ENCODE measurements around the gene ASTN2. TPM values are rescaled to one million over a fixed set of nuclear protein-coding genes. Genes with fewer than 3 reads are reported as not detected.

ASTN2 gene
- total RNA-seq, 4 donors from 2014 or later = 4.0 to 7.0 (median 4.9) TPM

GRCh38 chr9:116697887-116698286, 717.0 kb downstream of the ASTN2 start:
- H3K4me1 ChIP-seq = peaks cover 4 to 52% (median 11%) of the 10 kb centered on the region in 3 donors
- 97% methylated on average over 7 of the region's 16 CpGs; no CpG with 5 or more reads in 1 of the 2 donors for WGBS, 2 donors (ENCODE audit: low coverage in 1 of 2)
- H3K27me3 ChIP-seq = no peaks in the 10 kb centered on the region
- ATAC-seq = no peak
- TF ChIP-seq EP300 (IDR thresholded peaks at IDR 0.05) = no peak
- no peak for TF ChIP-seq POLR2A (IDR thresholded peaks at IDR 0.05)
- no peak for TF ChIP-seq CTCF (IDR thresholded peaks at IDR 0.05)
- no peak for TF ChIP-seq POLR2AphosphoS5 (IDR thresholded peaks at IDR 0.05)
- no peak overlapping the region for H3K4me3 ChIP-seq
- H3K36me3 ChIP-seq = peaks cover 0 to 30% of the 10 kb centered on the region in 2 donors
- H3K27ac ChIP-seq = no peak overlapping the region
- no peaks in the 10 kb centered on the region for H3K9me3 ChIP-seq

- H3K27ac ChIP-seq = no peak overlapping the region
- H3K9me3 ChIP-seq = no peaks in the 10 kb centered on the region
- 10 to 62% methylated on average over 1 of the region's 1 CpG for WGBS, 2 donors (ENCODE audit: low coverage in 1 of 2)
- H3K4me3 ChIP-seq = no peak overlapping the region
- peaks cover 0 to 30% of the 10 kb centered on the region in 2 donors for H3K36me3 ChIP-seq
- H3K27me3 ChIP-seq = no peaks in the 10 kb centered on the region
- no peak for ATAC-seq
- no peak for TF ChIP-seq EP300 (IDR thresholded peaks at IDR 0.05)
- peaks cover 4 to 58% (median 13%) of the 10 kb centered on the region in 3 donors for H3K4me1 ChIP-seq
Observed at GRCh38 chr9:116697362-116697761, 717.5 kb downstream of the ASTN2 start.

- Histone ChIP-seq H3K36me3 (peaks cover 0 to 30% of the 10 kb centered on the region in 2 donors), H3K4me1 (peaks cover 6 to 62% (median 13%) of the 10 kb centered on the region in 3 donors), H3K9me3 (no peaks in the 10 kb centered on the region), H3K27ac (no peak overlapping the region), H3K27me3 (no peaks in the 10 kb centered on the region), H3K4me3 (no peak overlapping the region)
- whole genome bisulfite sequencing, 2 donors (ENCODE audit: low coverage in 1 of 2) = 41 to 52% methylated on average over 3 of the region's 3 CpGs
- TF ChIP-seq EP300 (IDR thresholded peaks at IDR 0.05) (no peak), CTCF (IDR thresholded peaks at IDR 0.05) (no peak), POLR2A (IDR thresholded peaks at IDR 0.05) (no peak), POLR2AphosphoS5 (IDR thresholded peaks at IDR 0.05) (no peak)
- no peak for ATAC-seq
Observed at GRCh38 chr9:116695438-116695837, 719.4 kb downstream of the ASTN2 start.

GRCh38 chr9:116694785-116695291, 720.0 kb downstream of the ASTN2 start:
- Histone ChIP-seq H3K27me3 (no peaks in the 10 kb centered on the region), H3K9me3 (no peaks in the 10 kb centered on the region), H3K4me1 (peaks cover 6 to 68% (median 13%) of the 10 kb centered on the region in 3 donors), H3K27ac (no peak overlapping the region), H3K4me3 (no peak overlapping the region), H3K36me3 (peaks cover 0 to 25% of the 10 kb centered on the region in 2 donors)
- TF ChIP-seq CTCF (IDR thresholded peaks at IDR 0.05) (no peak), POLR2AphosphoS5 (IDR thresholded peaks at IDR 0.05) (no peak), EP300 (IDR thresholded peaks at IDR 0.05) (no peak), POLR2A (IDR thresholded peaks at IDR 0.05) (no peak)
- no peak for ATAC-seq
- WGBS, 2 donors (ENCODE audit: low coverage in 1 of 2) = 74 to 83% methylated on average over 3 to 4 of the region's 4 CpGs

- H3K27me3 ChIP-seq = no peaks in the 10 kb centered on the region
- H3K9me3 ChIP-seq = no peaks in the 10 kb centered on the region
- TF ChIP-seq EP300 (IDR thresholded peaks at IDR 0.05) = no peak
- no peak for TF ChIP-seq POLR2AphosphoS5 (IDR thresholded peaks at IDR 0.05)
- no peak for TF ChIP-seq CTCF (IDR thresholded peaks at IDR 0.05)
- TF ChIP-seq POLR2A (IDR thresholded peaks at IDR 0.05) = no peak
- H3K4me3 ChIP-seq = no peak overlapping the region
- peaks cover 10 to 83% (median 18%) of the 10 kb centered on the region in 3 donors for H3K4me1 ChIP-seq
- H3K27ac ChIP-seq = no peak overlapping the region
- no peak for ATAC-seq
- WGBS, 2 donors (ENCODE audit: low coverage in 1 of 2) = 20 to 34% methylated on average over 2 of the region's 2 CpGs
- H3K36me3 ChIP-seq = peaks cover 0 to 9% of the 10 kb centered on the region in 2 donors
Observed at GRCh38 chr9:116693233-116693731, 721.6 kb downstream of the ASTN2 start.
